GM12874 (cell line): ENCODE data around the gene URB1.

Source experiments
- CTCF ChIP-seq: IDR thresholded peaks from 2 replicates; pipeline ENCODE4 v1.5.1; 2011; ENCODE audit warnings: low read depth, mild to moderate bottlenecking, control low read depth, low read length, moderate library complexity; ENCODE audit not compliant: insufficient read depth

Gene URB1

GRCh38 chr21:32392880-32393676, at the start of gene URB1:
Gene URB1, minus strand, starts transcription at chr21:32393012. Its CDS starts 102 bp downstream, at chr21:32392910.
- no peak for TF ChIP-seq CTCF

GRCh38 chr21:32437729-32438128, 44.9 kb upstream of the URB1 start:
- TF ChIP-seq CTCF: no peak

GRCh38 chr21:32427958-32428623, 35.3 kb upstream of the URB1 start:
- TF ChIP-seq CTCF: no peak

- TF ChIP-seq CTCF: no peak
Observed at GRCh38 chr21:32426592-32427051, 33.8 kb upstream of the URB1 start.

GRCh38 chr21:32426066-32426465, 33.3 kb upstream of the URB1 start:
- no peak for TF ChIP-seq CTCF

- no peak for TF ChIP-seq CTCF
Observed at GRCh38 chr21:32425628-32426027, 32.8 kb upstream of the URB1 start.

GRCh38 chr21:32424674-32425073, 31.9 kb upstream of the URB1 start:
- no peak for TF ChIP-seq CTCF
